ENCODE data around the gene ADCY2.

- TF ChIP-seq YY1 (IDR thresholded peaks at IDR 0.05; ENCODE audit: insufficient read depth, insufficient read length), result no peak
- no peak for TF ChIP-seq ZNF274 (IDR thresholded peaks at IDR 0.05; ENCODE audit: low read depth, low read length)
Measured at GRCh38 chr5:7565559-7565958, 169.6 kb downstream of the ADCY2 start.
